GM12891 (cell line): Measurements from ENCODE around the gene SIRPA.

Experiments used
- POLR2A ChIP-seq: IDR thresholded peaks from 2 replicates; pipeline ENCODE4 v1.6.1; 2011; ENCODE audit warnings: low read depth, low read length, control low read depth
- POLR2AphosphoS5 ChIP-seq: IDR thresholded peaks from 2 replicates; pipeline ENCODE4 v1.6.1; 2011; ENCODE audit warnings: low read depth, low read length, control low read depth
- POU2F2 ChIP-seq: IDR thresholded peaks from 2 replicates; pipeline ENCODE4 v1.6.1; 2011; ENCODE audit warnings: low read depth, mild to moderate bottlenecking, control low read depth, low read length, moderate library complexity
- TAF1 ChIP-seq: IDR thresholded peaks from 2 replicates; pipeline ENCODE4 v1.6.1; 2011; ENCODE audit warnings: low read depth, low read length, control low read depth

GRCh38 chr20:1894951-1895673 is at the start of gene SIRPA:
- no peak for TF ChIP-seq POLR2A
- TF ChIP-seq POLR2AphosphoS5: no peak
- no peak for TF ChIP-seq TAF1
- TF ChIP-seq POU2F2: no peak
